Superior temporal gyrus (tissue), 1 donor: ENCODE measurements around the gene GINS1.
"Not testable (repeated sequence)": the region's sequence is repeated elsewhere in the genome, so short reads cannot be mapped to it uniquely, and the experiment has no call there.

Experiments
- DNase-seq: peaks from one replicate; pipeline ENCODE4 v3.0.0-alpha.2; 2016; ENCODE audit errors: extremely low spot score

The GINS1 gene

DNA sequence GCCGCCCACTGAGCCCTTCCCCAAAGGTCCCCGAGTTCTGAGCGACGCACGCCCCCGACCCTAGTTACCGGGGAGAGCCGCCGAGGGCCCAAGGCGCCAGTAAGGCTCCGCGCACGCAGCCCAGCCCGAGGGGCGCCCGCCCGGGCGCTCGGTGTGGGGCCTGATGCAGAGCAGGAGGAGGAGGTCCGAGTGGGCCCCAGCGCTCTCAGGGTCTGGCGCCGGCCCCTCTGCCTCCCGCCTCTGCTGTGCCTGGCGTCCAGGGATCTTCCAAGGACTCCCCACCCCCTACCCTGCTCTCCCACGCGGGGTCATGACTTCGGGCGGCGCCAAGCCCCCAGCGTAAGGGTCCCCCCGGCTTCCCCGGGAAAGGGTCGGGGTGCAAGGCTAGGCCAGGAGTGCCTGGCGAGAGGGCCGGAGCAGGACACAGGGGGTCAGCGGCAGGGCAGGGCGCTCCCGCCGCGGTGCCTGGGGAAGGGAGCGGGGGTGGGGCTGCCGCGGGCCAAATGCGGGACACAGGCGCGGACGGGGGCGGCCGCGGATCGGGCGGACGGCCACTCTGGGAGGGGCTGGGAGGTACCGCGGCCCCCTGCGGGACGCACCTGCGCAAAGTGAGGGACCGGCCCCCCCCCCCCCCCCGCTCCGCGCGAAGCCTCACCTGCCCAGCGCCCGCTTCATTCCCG, 17.5 kb upstream of the GINS1 start:
- DNase-seq, result no peak

DNA sequence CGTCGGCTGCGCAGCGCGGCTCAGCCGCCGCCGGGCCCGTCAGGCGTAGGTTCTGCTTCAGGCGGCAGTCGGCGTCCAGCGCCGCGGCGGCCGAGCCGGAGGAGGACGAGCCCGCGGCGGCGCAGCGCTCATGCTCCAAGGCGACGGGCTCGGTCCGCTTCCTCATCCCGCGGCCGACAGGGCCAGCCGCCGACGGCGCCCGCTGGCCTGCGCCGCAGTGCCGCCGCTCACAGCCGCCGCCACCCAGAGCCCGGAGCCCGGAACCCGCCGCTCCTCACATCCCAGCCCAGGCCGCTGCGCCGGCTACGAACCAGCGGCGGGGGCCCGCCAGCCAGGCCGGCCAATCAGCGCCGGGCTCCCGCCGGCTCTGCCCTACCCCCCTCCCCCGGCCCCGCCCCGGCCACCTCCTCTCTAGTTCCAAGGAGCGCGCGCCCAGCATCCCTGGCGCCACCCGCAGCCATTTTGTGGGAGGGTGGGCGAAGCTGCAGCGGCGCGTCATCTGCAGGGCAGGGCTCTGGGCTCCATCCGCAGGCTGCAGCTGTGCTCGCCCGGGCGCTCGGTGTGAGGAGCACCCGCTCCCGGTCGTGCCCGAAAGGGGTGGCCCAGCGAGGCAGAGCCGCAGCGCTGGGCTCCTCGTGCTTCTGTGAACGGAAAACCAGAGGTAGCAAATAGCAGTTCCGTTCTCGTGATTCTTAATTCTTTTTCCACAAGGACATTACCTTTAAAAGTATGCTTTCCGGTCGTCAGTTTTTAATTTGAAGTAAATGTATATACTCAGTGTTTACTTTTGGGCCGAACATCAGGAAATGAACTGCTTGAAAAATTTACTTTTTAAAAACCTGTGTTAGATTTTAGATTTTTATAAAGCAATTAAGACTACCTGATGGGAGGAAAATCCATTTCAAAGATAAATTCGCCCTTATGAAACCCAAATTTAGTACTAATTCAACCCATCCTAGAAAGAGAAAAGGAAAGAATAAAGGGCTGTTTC, 16.6 kb upstream of the GINS1 start, which contains the start of gene ABHD12:
Gene ABHD12 (minus strand): TSS at position 298 of the 991 bp plus-strand sequence. CDS start 132 bp downstream, at position 166.
- peak; percentile 95 for DNase-seq

DNA sequence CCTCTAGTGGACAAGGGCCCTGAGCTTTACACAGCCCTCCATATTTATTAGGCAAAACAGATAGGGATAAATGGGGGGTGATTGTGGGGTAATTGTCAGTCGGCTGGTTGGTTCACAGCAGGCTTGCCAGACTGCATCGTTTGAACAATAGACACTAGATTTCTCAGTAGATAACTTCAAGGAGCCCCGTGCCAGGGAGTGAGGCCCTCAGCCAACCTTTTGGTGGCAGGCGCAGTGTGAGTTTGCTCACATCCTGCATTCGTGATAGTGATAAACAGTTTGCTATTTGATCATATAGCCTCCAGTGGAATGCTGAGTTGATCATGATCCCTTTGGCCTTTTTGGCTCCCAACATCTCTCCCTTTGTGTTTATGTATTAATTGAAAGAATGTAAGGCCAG, 13.2 kb upstream of the GINS1 start:
- DNase-seq, result peak; percentile 23

DNA sequence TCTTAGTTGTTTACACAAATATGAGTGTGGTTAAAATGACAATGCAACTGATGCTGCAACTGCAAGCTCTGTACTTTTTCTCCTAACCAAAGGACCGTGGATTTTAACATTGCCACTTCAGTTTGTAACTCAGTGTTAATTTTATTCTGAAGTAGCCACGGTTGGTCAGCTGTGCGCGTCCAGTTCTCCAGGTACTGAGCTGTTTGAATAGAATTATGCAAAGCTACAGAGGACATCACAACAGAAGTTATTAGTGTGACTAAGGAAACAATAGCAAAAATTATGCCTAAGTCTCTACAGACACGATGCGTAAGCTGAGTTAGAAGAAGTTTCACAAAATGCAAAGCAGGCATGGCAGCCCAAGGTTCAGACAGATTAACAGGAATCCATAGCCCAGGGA, 12.5 kb upstream of the GINS1 start:
- no peak for DNase-seq

DNA sequence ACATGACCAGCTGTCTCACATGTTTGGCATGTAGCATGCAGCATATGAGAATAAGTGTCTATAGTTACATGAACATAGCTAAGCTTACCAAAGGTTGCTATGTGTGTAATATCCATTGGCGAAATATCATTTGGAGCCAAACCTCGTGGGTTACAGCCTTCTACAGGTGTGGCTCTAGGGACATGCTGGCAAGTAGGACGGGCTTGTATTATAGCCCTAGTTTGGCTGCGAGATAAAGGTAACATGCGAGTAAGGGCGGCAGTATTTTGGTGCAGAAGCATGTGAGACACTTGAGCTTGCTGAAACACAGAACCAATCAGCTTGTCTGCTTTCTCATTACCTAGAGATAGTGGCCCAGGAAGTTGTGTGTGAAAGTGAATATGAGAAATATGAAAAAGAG, 10.4 kb upstream of the GINS1 start:
- DNase-seq, result no peak

DNA sequence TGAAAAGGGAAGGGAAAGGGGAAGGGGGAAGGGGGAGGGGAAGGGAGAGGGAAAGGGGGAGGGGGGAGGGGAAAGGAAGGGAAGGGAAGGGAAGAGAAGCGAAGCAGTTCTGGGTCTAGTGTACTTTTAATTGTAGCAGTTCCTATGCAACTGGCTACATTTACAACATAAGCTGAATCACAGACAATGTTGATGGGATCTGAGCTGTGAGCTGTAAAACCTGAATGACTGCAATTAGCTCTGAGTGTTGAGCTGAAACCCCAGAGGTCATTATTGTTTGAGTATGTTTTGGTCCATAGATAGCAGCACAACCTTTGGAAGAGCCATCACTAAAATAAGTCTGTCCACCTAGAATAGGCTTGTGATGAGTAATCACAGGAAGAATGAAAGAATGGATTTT, 9.7 kb upstream of the GINS1 start:
- DNase-seq, result no peak

DNA sequence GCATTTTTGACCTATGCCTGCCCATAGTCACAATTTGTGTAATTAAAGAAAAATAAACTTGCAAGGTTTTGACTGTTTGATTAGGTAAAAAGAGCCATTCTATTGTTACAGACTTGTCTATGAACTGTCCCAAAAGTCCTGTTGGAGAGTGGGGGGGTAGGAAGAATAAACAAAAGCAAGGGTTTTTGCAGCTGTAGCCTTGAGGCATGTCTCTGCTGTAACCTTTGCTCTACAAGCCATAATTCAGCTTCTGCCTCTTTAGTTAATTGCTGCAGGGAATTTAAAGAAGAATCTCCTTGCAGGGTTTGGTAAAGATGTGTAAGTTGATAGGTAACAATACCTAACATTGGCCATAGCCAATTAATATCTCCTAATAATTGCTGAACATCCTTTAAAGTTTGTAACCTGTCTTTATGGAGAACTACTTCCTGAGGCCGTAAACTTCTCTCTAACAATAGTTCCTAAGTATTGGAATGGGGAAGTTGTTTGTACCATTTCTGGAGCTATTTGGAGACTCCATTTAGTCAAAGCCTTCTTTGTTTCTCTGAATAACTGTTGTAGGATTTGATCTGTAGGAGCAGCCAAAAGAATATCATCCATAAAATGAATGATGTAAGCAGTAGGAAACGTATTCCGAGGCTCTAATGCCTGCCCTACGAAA, 9.0 kb upstream of the GINS1 start:
- peak; percentile 18 for DNase-seq

DNA sequence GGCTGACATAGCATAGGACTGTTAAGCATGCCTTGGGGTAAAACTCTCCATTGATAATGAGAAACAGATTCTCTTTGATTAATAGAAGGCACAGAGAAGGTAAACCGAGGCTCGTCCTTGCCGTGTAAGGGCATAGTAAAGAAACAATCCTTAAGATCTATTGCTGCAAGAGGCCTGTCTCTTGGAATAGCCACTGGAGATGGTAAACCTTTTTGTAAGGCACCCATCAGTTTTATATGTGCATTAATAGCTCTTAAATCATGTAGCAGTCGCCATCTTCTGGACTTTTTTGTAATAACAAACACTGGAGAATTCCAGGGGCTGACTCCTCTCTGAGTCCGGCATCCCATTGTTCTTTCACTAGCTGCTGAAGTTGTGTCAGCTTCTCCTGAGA, 8.4 kb upstream of the GINS1 start:
- peak; percentile 97 for DNase-seq

DNA sequence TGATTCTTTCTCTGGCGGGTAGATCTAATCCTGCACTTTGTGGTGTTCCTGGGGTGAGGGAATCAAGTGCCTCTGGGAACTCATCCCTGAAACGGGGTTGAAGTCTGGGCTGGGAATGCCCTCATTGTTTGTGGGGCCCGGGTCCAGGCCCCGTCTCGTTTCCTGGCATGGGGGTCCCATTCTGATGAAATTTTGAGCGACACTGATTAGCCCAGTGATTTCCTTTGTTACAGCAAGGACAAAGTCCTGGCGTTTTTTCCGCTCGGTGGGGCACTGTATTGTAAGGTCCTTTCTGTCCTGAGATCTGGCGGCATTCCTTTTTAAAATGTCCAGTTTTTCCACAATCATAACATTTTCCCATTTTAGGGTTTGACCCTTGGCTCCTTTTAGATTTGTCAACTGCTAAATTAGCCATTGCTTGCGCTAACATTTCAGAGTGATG, 7.2 kb upstream of the GINS1 start:
- not testable (repeated sequence) for DNase-seq

DNA sequence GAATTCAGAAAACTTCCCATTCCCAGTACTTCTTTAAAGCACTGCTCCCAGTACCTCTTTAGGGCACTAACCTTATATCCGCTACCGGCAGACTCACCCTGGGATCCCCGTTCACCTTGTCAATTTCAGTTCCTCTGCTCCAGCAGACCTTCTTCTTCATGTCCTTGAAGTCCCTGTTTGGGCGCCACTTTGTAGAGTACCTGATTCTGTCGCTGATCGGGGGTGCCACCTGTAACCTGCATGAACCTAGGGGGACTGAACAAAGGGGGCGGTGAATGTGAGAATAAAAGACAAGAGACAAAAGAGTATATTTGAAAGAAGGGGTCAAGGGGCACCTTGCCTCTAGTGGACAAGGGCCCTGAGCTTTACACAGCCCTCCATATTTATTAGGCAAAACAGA, 4.9 kb upstream of the GINS1 start:
- DNase-seq, result no peak

DNA sequence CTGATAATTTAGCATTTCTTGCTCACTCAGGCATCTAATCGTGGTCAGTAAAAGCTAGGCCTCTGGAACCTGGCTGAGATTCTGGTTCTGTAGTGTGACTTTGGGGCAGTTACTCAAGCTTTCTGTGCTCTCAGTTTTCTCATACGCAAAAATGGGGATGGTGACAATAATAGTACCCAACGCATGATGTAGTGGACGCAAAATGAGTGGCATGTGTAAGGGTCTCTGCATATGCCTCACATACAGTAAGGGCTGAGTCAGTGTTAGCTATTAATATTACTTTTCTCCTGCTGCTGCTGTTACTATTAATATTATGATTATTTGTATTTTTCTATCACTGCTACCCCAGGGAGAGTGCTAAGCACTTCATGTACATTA, 686 bp downstream of the GINS1 start:
- DNase-seq, result no peak

DNA sequence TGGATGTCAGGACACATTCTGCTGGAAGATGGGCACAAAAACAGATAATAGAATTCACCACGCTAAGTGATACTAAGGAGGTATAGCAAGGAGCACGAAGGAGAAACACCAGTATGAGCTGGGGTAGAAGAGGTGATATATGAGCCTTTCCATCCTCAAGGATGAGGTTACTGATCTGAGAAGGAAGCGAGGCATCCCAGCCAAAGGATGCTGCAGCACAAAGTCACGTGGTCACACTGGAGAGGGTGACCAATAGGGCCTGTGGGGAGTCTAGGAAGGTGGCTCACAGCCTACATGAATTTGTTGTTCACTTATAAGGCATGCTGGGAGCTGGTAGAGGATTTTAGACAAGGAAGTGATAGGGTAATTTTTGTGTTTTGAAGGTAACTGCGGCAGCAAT, 1.4 kb downstream of the GINS1 start:
- no peak for DNase-seq

DNA sequence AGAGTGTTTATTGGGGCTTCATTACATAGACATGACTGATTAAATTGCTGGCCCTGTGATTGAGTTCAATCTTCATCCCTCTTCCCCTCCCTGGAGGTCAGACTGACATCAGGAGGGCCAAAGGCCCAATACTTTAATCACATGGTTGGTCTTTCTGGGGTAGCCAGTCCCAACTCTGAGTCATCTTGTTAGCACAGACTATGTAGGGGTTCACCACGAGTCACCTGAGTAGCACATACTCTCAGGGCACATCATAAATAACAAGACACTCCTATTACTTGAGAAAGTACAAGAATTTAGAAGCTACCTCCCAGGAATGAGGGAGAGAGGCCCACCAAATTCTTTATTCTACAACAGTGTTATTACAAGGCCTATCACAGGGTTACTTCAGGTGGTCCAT, 11.3 kb downstream of the GINS1 start:
- DNase-seq, result no peak

DNA sequence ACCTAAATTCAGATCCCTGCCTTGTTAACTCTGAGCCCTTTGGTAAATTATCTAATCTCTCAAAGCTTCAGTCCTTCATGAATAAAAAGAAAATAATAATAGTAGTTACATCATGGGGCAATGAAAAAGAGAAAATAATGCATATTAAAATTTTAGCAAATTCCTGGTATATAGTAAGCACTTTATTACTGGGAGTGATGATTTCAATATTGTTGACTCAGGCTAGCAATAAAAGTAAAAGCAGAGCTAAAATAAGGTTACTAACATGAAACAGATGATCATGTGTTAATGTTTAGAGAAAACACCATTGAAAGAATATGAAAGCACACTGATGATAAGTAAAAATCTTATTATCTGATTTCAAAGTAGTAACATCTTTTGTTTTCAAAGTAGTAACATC, 13.6 kb downstream of the GINS1 start:
- DNase-seq, result no peak

DNA sequence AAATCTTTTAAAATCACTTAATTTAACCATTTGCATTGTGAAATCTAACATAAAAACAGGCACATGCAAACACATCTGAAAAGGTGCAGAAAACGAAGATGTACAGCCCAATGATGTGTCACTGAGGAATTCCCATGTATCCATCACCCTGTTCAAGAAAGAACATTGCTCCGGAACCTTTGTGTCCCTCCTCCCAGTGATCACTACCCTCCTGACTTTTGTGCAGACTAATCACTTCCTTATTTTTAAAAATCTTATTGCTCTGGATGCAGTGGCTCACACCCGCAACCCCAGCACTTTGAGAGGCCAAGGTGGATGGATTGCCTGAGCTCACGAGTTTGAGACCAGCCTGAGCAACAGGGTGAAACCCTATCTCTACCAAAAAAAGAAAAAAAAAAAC, 14.6 kb downstream of the GINS1 start:
- no peak for DNase-seq

DNA sequence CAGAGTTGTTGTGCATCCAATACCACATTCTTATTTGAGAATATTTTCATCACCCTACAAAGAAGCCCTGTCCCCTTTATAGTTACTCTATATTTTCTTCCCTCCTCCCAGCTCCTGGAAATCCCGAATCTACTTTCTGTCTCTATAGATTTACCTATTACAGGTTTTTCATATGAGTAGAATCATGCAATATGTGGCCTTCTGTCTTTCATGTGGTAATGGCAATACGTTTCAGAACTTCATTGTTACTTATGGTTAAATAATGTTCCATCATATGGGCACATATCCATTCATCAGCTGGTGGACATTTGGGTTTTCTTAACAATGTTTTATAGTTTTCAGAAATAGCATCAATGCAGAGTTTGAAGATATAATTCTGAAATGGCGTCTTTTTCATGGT, 17.1 kb downstream of the GINS1 start:
- no peak for DNase-seq

DNA sequence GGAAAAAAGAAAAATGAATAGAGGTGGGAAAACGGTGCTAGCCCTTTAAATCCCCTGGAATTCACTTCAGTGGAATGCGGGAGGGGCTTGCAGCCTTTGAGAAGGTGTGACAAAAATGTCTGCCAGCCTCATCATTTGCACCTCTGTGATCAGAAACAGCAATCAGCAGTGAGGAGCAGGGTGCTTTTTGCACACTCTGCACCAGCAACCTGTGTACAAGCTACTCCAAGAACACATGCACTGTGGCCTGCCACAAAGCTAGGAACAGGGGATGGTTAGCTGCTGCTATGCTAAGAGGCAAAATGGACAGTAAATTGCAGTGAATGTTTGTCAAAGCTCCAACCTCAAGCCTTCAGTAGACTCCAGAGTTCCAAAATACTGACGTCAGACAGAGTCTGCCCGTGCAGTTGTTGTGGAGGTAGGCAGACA, 29.7 kb downstream of the GINS1 start:
- no peak for DNase-seq

DNA sequence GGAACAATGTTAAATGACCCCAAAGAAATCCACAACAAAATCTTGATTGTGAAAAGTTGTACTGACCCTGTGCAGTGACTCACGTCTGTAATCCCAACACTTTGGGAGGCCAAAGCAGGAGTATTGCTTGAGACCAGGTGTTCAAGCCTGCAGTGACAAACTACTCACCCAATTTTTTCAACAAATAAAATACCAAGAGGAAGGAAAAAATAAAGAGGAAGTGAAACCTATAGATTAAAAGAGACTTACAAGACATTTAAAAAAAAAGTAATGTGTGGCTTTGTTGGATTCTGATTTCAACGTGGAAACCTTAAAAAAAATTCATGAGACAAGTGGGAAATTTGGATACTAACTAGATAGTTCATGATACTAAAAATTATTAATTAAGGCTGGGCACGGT, 31.9 kb downstream of the GINS1 start:
- no peak for DNase-seq

DNA sequence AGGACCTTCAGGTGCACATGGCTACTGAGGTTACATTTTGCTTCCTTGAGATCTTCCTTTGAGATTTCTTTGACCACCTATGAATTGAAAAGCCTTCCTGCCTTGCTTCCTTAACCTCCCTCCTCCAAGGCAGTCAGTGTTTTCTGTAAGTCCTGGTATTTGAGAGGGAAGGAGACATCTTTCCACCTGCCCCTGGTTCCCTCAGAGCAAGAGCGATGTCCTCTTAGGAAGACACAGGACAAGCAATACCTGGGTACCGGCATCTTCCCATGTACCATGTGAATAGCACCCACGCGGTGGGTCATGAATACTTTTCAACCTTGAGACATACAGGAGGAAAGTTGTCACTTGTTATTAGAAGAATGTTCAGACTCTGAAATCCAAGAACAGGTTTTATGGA, 37.1 kb downstream of the GINS1 start:
- DNase-seq, result no peak

DNA sequence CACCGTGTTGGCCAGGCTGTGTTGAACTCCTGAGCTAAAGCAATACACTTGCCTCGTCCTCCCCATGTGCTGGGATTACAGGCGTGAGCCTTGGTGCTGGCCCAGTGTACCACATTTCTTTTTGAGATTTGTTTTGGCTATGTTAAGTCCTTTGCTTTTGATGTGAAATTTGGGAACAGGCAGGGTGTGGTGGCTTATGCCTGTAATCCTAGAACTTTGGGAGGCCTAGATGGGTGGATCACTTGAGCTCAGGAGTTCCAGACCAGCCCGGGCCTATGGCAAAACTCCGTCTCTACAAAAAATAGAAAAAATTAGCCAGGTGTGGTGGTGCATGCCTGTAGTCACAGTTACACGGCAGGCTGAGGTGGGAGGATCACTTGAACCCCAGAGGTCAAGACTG, 40.2 kb downstream of the GINS1 start:
- DNase-seq, result no peak

DNA sequence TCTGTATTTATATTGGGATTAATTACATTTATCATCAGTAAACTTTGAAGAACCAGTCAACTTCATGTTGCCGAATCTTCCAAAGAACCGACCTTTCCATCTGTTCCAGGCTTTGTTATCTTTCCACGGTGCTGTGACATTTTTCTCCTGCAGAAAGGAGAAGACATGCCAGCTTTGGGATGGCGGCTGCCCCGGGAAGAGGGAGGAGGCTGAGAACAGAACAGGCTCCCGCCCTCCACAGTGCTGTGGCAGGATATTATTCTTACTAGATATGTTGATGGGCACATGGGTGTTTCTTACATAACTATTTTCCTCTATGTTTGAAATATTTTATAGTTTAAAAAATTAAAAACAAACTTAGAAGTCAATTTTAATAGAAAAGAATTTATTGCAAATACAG, 44.9 kb downstream of the GINS1 start:
- no peak for DNase-seq

DNA sequence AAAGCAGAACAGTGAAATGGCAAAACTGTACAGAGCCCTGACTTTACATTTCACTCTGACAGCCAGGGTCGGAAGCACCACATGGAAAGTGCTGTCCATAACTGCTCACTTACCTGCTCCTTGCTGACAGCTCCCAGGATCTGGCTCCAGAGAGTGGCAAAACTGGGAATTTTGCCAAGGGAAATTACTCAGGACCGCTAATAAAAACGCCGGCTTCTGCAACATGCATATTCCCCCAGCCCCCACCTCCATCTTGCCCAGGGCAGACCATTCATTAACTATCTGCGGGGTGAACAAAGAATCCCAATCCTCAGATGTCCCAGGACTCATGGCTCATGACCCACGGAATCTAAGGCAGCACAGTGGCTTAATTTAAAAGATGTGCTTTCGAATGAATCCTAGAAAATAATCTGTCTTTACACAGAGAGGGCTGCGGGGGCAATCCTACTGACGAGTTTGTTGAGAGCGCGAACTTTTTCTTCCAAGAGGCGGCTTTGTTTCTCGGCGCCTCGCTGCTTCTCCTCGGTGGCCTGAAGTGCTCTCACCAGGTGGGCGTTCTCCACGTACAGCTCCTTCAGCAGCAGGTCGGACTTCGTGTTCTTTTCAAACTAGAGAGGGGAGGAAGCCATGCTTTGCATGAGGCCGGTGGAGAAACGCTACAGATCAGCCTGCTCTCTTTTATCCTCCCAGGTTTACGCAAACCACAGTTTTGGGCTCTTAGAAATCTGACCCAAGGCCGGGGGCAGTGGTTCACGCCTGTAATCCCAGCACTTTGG, 45.8 kb downstream of the GINS1 start:
- DNase-seq, result no peak
